CD4-positive, alpha-beta T cell treated with Interleukin-4 for 4 hours (primary cell): ENCODE measurements around the gene FCHO2.

Experiments
- DNase-seq: peaks from one replicate; pipeline ENCODE4 v3.0.0-alpha.2; 2020

Gene FCHO2

GRCh38 chr5:73115399-73116051 lies 159.7 kb downstream of the FCHO2 start:
- no peak for DNase-seq

- no peak for DNase-seq
Observed at GRCh38 chr5:73116506-73116905, 160.7 kb downstream of the FCHO2 start.

- no peak for DNase-seq
Observed at GRCh38 chr5:73117088-73117740, 161.4 kb downstream of the FCHO2 start.

- DNase-seq: no peak
Observed at GRCh38 chr5:73118391-73118973, 162.6 kb downstream of the FCHO2 start.

GRCh38 chr5:73119451-73120157 lies 163.8 kb downstream of the FCHO2 start:
- DNase-seq: peak; percentile 16

GRCh38 chr5:73120222-73121118 lies 164.6 kb downstream of the FCHO2 start, which contains the start of gene TMEM171:
TSS of gene TMEM171 (plus strand) at chr5:73120575. CDS start at chr5:73123374, 2,799 bp downstream.
- no peak for DNase-seq

- DNase-seq: no peak
Observed at GRCh38 chr5:73121119-73121463, 165.2 kb downstream of the FCHO2 start.

- no peak for DNase-seq
Observed at GRCh38 chr5:73122875-73123810, 167.3 kb downstream of the FCHO2 start.

- DNase-seq: no peak
Observed at GRCh38 chr5:73125289-73125688, 169.4 kb downstream of the FCHO2 start.

GRCh38 chr5:73126381-73126780 lies 170.5 kb downstream of the FCHO2 start:
- no peak for DNase-seq

GRCh38 chr5:73126957-73127356 lies 171.1 kb downstream of the FCHO2 start:
- no peak for DNase-seq

GRCh38 chr5:73129143-73129542 lies 173.3 kb downstream of the FCHO2 start:
- no peak for DNase-seq

- DNase-seq: no peak
Observed at GRCh38 chr5:73130811-73131210, 175.0 kb downstream of the FCHO2 start.

- no peak for DNase-seq
Observed at GRCh38 chr5:73131711-73132425, 176.0 kb downstream of the FCHO2 start.

GRCh38 chr5:73132759-73133158 lies 176.9 kb downstream of the FCHO2 start:
- DNase-seq: no peak

- no peak for DNase-seq
Observed at GRCh38 chr5:73135021-73135420, 179.2 kb downstream of the FCHO2 start.

GRCh38 chr5:73135429-73136054 lies 179.7 kb downstream of the FCHO2 start:
- DNase-seq: no peak

GRCh38 chr5:73136055-73136562 lies 180.3 kb downstream of the FCHO2 start:
- no peak for DNase-seq

GRCh38 chr5:73137563-73138530 lies 182.0 kb downstream of the FCHO2 start:
- DNase-seq: no peak
